Astrocyte of the spinal cord (primary cell): Measurements from ENCODE around the gene LTBP4.

ENCODE experiments used
- DNase-seq: peaks from one replicate; pipeline ENCODE4 v3.0.0; 2011; ENCODE audit warnings: low read depth, low spot score
- H3K4me3 ChIP-seq: 2 replicates; pipeline ENCODE4 v1.5.1; 2011; ENCODE audit warnings: low read depth, mild to moderate bottlenecking, low read length, moderate library complexity
- in situ Hi-C: cut with HindIII; loops from 2 replicates; pipeline ENCODE4 v1.10.0; 2017; ENCODE audit warnings: low sequenced_read_pairs
- TF ChIP-seq, protein P1 (sequence below): IDR thresholded peaks from 2 replicates; pipeline ENCODE4 v1.5.1; 2012; ENCODE audit warnings: low read depth, mild to moderate bottlenecking, low read length, inconsistent platforms

Gene LTBP4

DNA sequence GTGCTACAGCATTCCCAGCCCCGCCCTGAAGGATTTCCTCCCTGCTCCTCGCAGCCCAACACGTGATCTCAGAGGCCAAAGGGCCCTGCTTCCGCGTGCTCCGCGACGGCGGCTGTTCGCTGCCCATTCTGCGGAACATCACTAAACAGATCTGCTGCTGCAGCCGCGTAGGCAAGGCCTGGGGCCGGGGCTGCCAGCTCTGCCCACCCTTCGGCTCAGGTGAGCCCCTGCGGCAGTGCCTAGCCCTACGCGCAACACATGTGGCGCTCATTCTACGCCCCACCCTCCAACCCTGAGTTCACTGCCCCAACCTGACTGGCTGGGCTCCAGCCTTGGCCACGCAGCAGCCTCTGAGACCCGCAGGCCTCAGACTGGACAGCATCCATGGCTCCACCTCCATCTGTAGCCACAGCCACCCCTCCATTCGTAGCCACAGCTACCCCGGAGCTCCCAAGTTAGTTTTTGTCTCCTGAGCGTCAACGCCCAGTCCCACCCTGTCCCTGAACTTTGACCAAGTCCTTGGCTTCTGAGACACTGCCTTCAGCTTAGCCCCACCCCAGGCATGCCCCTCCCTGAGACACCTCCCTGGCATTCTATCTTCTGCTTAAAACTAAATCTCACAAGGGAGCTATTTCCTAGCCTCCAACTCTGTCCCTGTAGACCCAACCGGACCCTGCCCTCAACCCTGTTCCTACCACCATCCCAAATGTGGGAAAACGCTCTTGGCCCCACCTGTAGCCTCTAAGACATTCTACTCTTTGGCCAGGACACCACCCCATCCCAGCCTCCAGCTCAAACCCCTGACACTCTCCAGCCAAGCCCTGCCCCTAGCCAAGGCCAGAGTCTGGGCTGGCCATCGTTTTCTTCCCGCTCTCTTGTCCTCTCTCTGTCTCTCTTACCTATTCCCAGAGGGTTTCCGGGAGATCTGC lies 6.4 kb downstream of the LTBP4 start:
- no peak overlapping the region for H3K4me3 ChIP-seq
- in situ Hi-C loops = no loop called here
- no peak for DNase-seq
- TF ChIP-seq, protein P1, sequence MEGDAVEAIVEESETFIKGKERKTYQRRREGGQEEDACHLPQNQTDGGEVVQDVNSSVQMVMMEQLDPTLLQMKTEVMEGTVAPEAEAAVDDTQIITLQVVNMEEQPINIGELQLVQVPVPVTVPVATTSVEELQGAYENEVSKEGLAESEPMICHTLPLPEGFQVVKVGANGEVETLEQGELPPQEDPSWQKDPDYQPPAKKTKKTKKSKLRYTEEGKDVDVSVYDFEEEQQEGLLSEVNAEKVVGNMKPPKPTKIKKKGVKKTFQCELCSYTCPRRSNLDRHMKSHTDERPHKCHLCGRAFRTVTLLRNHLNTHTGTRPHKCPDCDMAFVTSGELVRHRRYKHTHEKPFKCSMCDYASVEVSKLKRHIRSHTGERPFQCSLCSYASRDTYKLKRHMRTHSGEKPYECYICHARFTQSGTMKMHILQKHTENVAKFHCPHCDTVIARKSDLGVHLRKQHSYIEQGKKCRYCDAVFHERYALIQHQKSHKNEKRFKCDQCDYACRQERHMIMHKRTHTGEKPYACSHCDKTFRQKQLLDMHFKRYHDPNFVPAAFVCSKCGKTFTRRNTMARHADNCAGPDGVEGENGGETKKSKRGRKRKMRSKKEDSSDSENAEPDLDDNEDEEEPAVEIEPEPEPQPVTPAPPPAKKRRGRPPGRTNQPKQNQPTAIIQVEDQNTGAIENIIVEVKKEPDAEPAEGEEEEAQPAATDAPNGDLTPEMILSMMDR = no peak

DNA sequence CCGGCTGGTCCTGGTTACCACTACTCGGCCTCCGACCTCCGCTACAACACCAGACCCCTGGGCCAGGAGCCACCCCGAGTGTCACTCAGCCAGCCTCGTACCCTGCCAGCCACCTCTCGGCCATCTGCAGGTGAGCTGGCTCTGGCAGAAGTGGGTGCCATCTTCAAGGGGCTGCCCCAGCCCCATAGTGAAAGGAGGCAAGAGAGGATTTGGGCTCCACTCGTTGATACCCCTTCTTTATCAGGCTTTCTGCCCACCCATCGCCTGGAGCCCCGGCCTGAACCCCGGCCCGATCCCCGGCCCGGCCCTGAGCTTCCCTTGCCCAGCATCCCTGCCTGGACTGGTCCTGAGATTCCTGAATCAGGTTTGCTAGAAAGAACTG lies 7.1 kb downstream of the LTBP4 start:
- no peak overlapping the region for H3K4me3 ChIP-seq
- in situ Hi-C loops = no loop called here
- TF ChIP-seq, protein P1 = no peak
- DNase-seq = no peak

DNA sequence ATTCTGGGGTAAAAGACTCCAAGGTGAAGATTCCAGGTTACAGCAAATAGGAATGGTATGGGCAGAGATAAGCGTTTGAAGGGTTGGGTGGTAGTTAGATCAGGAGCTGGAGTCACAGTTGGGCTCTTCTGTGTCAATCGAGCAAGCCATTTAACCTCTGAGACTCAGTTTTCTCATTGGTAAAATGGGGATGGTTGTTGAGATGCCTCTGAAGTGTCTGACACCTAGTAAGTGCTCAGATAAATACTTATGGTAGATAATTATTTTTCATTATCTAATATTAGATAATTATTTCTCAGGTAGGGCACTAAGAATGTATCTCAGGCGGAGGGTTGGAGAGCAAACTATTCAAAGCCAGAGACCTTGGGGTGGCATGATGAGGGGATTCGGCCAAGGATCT lies 7.8 kb downstream of the LTBP4 start:
- in situ Hi-C loops = no loop called here
- TF ChIP-seq, protein P1 = no peak
- no peak overlapping the region for H3K4me3 ChIP-seq
- no peak for DNase-seq

DNA sequence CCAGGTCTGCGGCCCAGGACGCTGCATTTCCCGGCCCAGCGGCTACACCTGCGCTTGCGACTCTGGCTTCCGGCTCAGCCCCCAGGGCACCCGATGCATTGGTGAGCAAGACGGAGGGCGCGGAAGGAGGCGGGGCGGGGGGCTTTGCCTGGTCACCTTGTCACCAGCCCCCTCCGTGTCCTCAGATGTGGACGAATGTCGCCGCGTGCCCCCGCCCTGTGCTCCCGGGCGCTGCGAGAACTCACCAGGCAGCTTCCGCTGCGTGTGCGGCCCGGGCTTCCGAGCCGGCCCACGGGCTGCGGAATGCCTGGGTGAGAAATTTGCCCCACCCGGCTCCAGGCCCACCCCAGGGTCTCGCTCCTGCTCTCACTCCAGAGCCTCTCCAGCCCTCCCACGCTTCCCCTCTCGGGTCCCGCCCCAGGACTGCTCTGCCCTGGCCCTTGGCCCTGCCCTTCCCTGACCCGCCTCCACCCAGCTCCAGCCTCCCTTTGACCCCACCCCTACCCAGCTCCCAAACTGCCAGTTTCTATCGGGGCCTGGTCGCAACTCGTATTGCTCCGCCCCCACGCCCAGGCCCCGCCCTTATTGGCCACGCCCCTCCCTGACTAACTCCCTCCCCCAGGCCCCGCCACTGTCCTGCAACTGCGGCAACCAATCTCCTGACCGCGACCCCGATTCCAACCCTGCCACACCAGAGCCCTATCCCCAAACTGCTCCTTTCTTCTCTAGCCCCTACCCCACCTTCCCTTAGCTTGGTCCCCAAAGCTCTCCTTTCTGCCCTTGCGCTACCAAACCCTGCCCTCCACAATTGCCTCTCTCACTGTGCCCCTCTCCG lies 8.6 kb downstream of the LTBP4 start:
- in situ Hi-C loops = no loop called here
- peak; percentile 85 for DNase-seq
- TF ChIP-seq, protein P1 = no peak
- peak overlapping the region; percentile 42 for H3K4me3 ChIP-seq

DNA sequence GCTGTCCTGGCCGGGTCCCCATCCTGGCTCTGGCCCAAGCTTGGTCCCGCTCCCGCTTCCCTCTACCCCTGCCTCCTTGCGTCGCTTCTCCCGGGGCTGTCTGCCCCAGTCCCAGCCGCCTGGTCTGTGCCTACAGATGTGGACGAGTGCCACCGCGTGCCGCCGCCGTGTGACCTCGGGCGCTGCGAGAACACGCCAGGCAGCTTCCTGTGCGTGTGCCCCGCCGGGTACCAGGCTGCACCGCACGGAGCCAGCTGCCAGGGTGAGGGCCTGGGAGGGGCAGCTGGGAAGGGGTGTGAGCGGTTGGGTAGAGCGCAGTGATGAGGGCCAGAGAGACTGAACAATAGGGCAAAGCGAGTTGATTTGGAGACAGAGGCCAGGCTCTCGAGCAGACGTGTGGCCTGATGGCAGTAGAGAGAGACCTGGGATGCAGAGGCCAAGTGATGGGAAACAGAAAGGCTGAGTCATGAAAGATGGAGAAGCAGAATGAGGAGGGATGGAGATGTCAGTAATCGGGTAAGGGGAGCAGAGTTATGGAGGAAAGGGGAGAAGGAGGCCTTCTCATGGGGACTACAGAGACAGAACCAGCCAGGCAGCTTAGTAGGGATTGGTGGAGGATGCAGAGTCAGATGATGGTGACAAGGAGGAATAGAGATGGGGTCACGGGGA lies 9.4 kb downstream of the LTBP4 start:
- TF ChIP-seq, protein P1 = no peak
- no peak for DNase-seq
- H3K4me3 ChIP-seq = peak overlapping the region; percentile 42
- in situ Hi-C loops = no loop called here

DNA sequence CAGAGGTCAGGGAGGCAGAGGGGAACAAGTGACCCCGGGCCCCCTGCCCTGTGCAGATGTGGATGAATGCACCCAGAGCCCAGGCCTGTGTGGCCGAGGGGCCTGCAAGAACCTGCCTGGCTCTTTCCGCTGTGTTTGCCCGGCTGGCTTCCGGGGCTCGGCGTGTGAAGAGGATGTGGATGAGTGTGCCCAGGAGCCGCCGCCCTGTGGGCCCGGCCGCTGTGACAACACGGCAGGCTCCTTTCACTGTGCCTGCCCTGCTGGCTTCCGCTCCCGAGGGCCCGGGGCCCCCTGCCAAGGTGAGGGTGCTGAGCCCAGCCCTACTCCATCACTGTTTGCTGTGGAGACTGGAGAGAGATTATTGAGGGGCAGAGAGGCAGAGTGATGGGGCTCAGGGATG lies 9.9 kb downstream of the LTBP4 start:
- no peak for DNase-seq
- TF ChIP-seq, protein P1 = no peak
- in situ Hi-C loops = no loop called here
- no peak overlapping the region for H3K4me3 ChIP-seq
